ENCODE measurements around the gene NCK2. TPM values are rescaled to one million over a fixed set of nuclear protein-coding genes. Genes with fewer than 3 reads are reported as not detected.

NCK2 gene
- total RNA-seq, 2 donors from 2014 or later: 36.6 to 42.8 TPM

DNA sequence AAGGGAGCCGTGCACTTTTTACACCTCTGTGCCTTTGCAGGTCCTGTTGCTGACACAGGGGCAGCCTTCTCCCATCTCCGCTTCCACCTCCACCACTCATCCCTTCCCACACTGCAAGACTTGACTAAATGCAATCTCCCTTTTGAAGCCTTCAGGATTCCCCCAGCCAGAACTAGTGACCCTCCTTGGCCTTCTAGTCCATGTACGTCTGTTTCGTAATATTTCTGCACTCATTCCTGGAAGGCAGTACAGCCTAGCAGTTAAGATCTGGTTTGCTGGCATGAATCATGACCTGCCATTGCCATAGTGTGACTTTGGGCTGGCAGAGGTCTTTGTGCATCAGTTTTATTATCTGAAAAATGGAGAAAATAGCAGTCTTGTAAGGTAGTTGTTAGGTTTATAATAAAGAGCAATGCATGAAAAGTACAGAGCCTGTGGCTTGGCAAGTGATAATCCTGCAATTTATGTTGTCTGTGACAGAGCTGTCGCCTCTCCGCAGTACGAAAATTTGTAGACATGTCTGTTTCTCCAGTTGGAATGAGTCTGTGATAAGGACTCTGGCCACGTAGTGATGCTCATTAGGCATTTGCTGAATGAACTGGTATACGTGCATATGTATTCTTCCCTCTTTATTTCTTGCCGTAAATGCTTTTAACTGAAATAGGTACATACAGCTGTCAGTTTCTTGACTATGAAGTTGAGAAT is 36.7 kb downstream of the NCK2 start:
- Histone ChIP-seq H3K27ac (no peak overlapping the region), H3K36me3 (replicated peaks in 1 of 2; ENCODE audit: insufficient read depth in 1 of 2, low read depth in 2 of 2) (no peaks in the 10 kb centered on the region), H3K27me3 (no peaks in the 10 kb centered on the region), H3K4me1 (peaks cover 50% of the 10 kb centered on the region), H3K9me3 (no peaks in the 10 kb centered on the region), H3K4me3 (no peak overlapping the region)
- WGBS, 2 donors: 75 to 81% methylated on average over 10 of the region's 10 CpGs
- intact Hi-C loops (cut with DNase I): no loop called here
- DNase-seq (no peak), ATAC-seq (no peak)
- TF ChIP-seq POLR2A (IDR thresholded peaks at IDR 0.05) (no peak), CTCF (IDR thresholded peaks at IDR 0.05) (no peak)

- intact Hi-C loops (cut with DNase I): no loop called here
- WGBS, 2 donors: 91 to 92% methylated on average over 6 of the region's 6 CpGs
- H3K27me3 ChIP-seq: no peaks in the 10 kb centered on the region
- no peak overlapping the region for H3K4me3 ChIP-seq
- DNase-seq (no peak), ATAC-seq (no peak)
- no peaks in the 10 kb centered on the region for H3K9me3 ChIP-seq
- peaks cover 50% of the 10 kb centered on the region for H3K4me1 ChIP-seq
- no peak overlapping the region for H3K27ac ChIP-seq
- H3K36me3 ChIP-seq (replicated peaks in 1 of 2; ENCODE audit: insufficient read depth in 1 of 2, low read depth in 2 of 2): no peaks in the 10 kb centered on the region
- TF ChIP-seq POLR2A (IDR thresholded peaks at IDR 0.05) (no peak), CTCF (IDR thresholded peaks at IDR 0.05) (no peak)
Measured at GRCh38 chr2:105782123-105782522, 37.4 kb downstream of the NCK2 start.

DNA sequence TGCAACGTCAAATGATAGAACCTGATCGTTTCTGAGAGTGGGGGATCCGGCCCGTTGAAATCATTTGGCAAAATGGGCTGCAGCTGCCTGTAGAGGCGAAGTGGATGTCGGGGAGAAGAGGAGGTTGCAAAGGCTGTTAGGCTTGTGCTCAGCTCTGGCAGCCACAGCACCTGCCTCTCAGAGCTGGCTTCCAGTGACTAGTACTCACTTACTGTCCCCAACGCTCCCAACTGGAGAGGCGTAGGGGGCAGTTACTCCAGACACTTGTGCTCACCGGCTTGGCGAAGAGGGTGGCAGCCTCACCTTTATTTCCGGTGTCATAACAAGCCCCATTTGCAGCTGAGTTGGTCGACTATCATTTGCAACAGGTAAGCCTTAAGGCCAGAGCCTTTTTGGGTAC is 37.9 kb downstream of the NCK2 start:
- H3K9me3 ChIP-seq: no peaks in the 10 kb centered on the region
- no peak for ATAC-seq
- no peaks in the 10 kb centered on the region for H3K27me3 ChIP-seq
- intact Hi-C loops (cut with DNase I): no loop called here
- H3K36me3 ChIP-seq (replicated peaks in 1 of 2; ENCODE audit: insufficient read depth in 1 of 2, low read depth in 2 of 2): no peaks in the 10 kb centered on the region
- TF ChIP-seq POLR2A (IDR thresholded peaks at IDR 0.05) (no peak), CTCF (IDR thresholded peaks at IDR 0.05) (no peak)
- no peak overlapping the region for H3K4me3 ChIP-seq
- WGBS, 2 donors: 79 to 81% methylated on average over 12 of the region's 12 CpGs
- DNase-seq: no peak
- no peak overlapping the region for H3K27ac ChIP-seq
- peaks cover 49% of the 10 kb centered on the region for H3K4me1 ChIP-seq

GRCh38 chr2:105783151-105783738 is 38.5 kb downstream of the NCK2 start:
- peaks cover 43% of the 10 kb centered on the region for H3K4me1 ChIP-seq
- TF ChIP-seq POLR2A (IDR thresholded peaks at IDR 0.05): no peak
- TF ChIP-seq CTCF (IDR thresholded peaks at IDR 0.05): no peak
- intact Hi-C loops (cut with DNase I): no loop called here

DNA sequence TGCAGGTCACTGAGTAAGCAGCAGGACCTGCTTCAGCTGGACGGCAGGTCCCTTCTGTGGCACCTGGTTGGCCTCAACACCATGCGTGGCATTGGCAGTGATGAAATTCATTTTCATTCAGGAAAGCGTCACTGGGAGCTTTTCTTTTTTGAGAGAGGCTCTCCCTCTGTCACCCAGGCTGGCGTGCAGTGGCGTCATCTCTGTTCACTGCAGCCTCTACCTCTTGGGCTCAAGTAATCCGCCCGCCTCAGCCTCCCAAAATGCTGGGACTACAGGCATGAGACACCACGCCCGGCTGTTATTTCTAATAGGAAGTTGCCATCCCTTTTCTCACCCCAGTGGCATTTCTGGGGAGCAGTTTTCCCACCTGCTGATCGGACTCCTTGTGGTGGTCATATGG is 39.3 kb downstream of the NCK2 start:
- Histone ChIP-seq H3K27ac (no peak overlapping the region), H3K27me3 (no peaks in the 10 kb centered on the region), H3K4me3 (no peak overlapping the region), H3K36me3 (replicated peaks in 1 of 2; ENCODE audit: insufficient read depth in 1 of 2, low read depth in 2 of 2) (no peaks in the 10 kb centered on the region), H3K4me1 (peaks cover 39% of the 10 kb centered on the region), H3K9me3 (no peaks in the 10 kb centered on the region)
- TF ChIP-seq CTCF (IDR thresholded peaks at IDR 0.05) (no peak), POLR2A (IDR thresholded peaks at IDR 0.05) (no peak)
- no peak for DNase-seq
- 90 to 97% methylated on average over 8 to 10 of the region's 10 CpGs for WGBS, 2 donors
- intact Hi-C loops (cut with DNase I): no loop called here
- no peak for ATAC-seq

More at GRCh38 chr2:105783151-105783738, 38.5 kb downstream of the NCK2 start:
- DNase-seq: no peak
- Histone ChIP-seq H3K27ac (no peak overlapping the region), H3K27me3 (no peaks in the 10 kb centered on the region), H3K4me3 (no peak overlapping the region), H3K9me3 (no peaks in the 10 kb centered on the region), H3K36me3 (replicated peaks in 1 of 2; ENCODE audit: insufficient read depth in 1 of 2, low read depth in 2 of 2) (no peaks in the 10 kb centered on the region)
- WGBS, 2 donors: 81 to 84% methylated on average over 18 of the region's 18 CpGs
- ATAC-seq: no peak

Data from body of pancreas (tissue), 4 donors.